HCT116 (cell line): ENCODE data around the gene SLC4A4. TPM values are rescaled to one million over a fixed set of nuclear protein-coding genes. Genes with fewer than 3 reads are reported as not detected.

Source experiments
- ATAC-seq: fragments of 200-7000 bp; cut with Tn5 transposase; 2 replicates; pipeline ENCODE4 v1.9.1; 2020; ENCODE audit warnings: mild to moderate bottlenecking, moderate library complexity
- BruUV-seq: library from RNA; stranded (reverse); fragments of 400-500 nt; replicated peaks from 2 replicates; lab custom pipeline; 2021; lab: Mats Ljungman, UMichigan
- CTCF ChIA-PET: fragments of 300-600 bp; sonication (Branson Sonifier 250); formaldehyde crosslinking; loops from one replicate; lab custom pipeline; 2021; ENCODE audit warnings: antibody characterized with exemption; lab: Charles Lee
- POLR2A ChIA-PET: fragments of 300-600, 350-600 bp; sonication (Branson Sonifier 250); formaldehyde crosslinking; loops from one replicate; lab custom pipeline; 2021; ENCODE audit warnings: antibody characterized with exemption; lab: Charles Lee
- RAD21 ChIA-PET, 2 experiments: fragments of 300-600 bp; sonication (Branson Sonifier 250); formaldehyde crosslinking; loops; one replicate each; lab custom pipeline; 2023; ENCODE audit warnings: low total read pairs in 2 of 2; ENCODE audit not compliant: uncharacterized antibody in 2 of 2, unreplicated experiment in 2 of 2, low non-redundant PET in 1 of 2; lab: Charles Lee
- DNase-seq: peaks from one replicate; pipeline ENCODE4 v3.0.0-alpha.2; 2010; ENCODE audit warnings: low read depth, low spot score
- H2AFZ ChIP-seq: fragments of 200-600 bp; shearing (Covaris generic), sonication (generic); 2 replicates; pipeline ENCODE4 v1.6.1; 2017; ENCODE audit warnings: low read depth, mixed run types, mixed read lengths, antibody characterized with exemption, low read length; ENCODE audit not compliant: poor library complexity, severe bottlenecking
- H3K27ac ChIP-seq: 2 replicates; pipeline ENCODE4 v1.5.1; 2012; ENCODE audit warnings: low read depth, low read length
- H3K27me3 ChIP-seq: fragments of 200-600 bp; sonication (generic); 2 replicates; pipeline ENCODE4 v1.6.1; 2016; ENCODE audit warnings: mixed run types, low read length, mixed read lengths; ENCODE audit not compliant: insufficient read depth
- H3K36me3 ChIP-seq, 2 experiments: fragments of 200-500 bp in 1 of 2; fragments of 200-600 bp in 1 of 2; sonication (Bioruptor generic) in 1 of 2; sonication (generic) in 1 of 2; 2 replicates each; pipeline versions ENCODE4 v1.5.1 to v1.6.1; 2014 to 2016; ENCODE audit warnings: low read length in 2 of 2, inconsistent platforms in 1 of 2, mixed read lengths in 1 of 2, mixed run types in 1 of 2; ENCODE audit not compliant: insufficient read depth in 2 of 2, control insufficient read depth in 1 of 2
- H3K4me1 ChIP-seq, 2 experiments: fragments of 200-600 bp in 1 of 2; sonication (generic) in 1 of 2; 2 replicates each; pipeline versions ENCODE4 v1.5.1 to v1.6.1; 2012 to 2017; ENCODE audit warnings: low read length in 2 of 2, inconsistent platforms in 1 of 2, mild to moderate bottlenecking in 1 of 2, mixed read lengths in 1 of 2, mixed run types in 1 of 2, moderate library complexity in 1 of 2; ENCODE audit not compliant: insufficient read depth in 2 of 2, control insufficient read depth in 1 of 2
- H3K4me2 ChIP-seq: fragments of 200-600 bp; sonication (generic); 2 replicates; pipeline ENCODE4 v1.6.1; 2017; ENCODE audit warnings: mixed run types, low read length, mixed read lengths
- H3K4me3 ChIP-seq, 2 experiments: fragments of 200-600 bp in 1 of 2; sonication (generic) in 1 of 2; replicated peaks in 1 of 2; 2 replicates each; pipeline ENCODE4 v1.5.1; 2011 to 2016; ENCODE audit warnings: low read length in 2 of 2, control low read depth in 1 of 2, low read depth in 1 of 2, mild to moderate bottlenecking in 1 of 2, mixed read lengths in 1 of 2, mixed run types in 1 of 2
- H3K79me2 ChIP-seq: fragments of 200-600 bp; sonication (generic); 2 replicates; pipeline ENCODE4 v1.6.1; 2017; ENCODE audit warnings: mild to moderate bottlenecking, mixed run types, low read length, moderate library complexity, mixed read lengths; ENCODE audit not compliant: insufficient read depth
- H3K9ac ChIP-seq: fragments of 200-600 bp; sonication (generic); 2 replicates; pipeline ENCODE4 v1.6.1; 2016; ENCODE audit warnings: low read length, mixed read lengths
- H3K9me2 ChIP-seq: fragments of 200-600 bp; sonication (generic), shearing (Covaris generic); 2 replicates; pipeline ENCODE4 v1.6.1; 2017; ENCODE audit warnings: mixed run types, mild to moderate bottlenecking, moderate library complexity; ENCODE audit not compliant: insufficient read depth
- H3K9me3 ChIP-seq, 2 experiments: fragments of 200-500 bp in 1 of 2; fragments of 200-600 bp in 1 of 2; sonication (Bioruptor generic) in 1 of 2; sonication (generic) in 1 of 2; 2 replicates each; pipeline ENCODE4 v1.6.1; 2014 to 2017; ENCODE audit warnings: low read length in 2 of 2, mixed read lengths in 2 of 2, inconsistent platforms in 1 of 2, low read depth in 1 of 2, mild to moderate bottlenecking in 1 of 2, mixed run types in 1 of 2, moderate library complexity in 1 of 2; ENCODE audit not compliant: control insufficient read depth in 1 of 2, insufficient read depth in 1 of 2
- H4K20me1 ChIP-seq: fragments of 200-600 bp; sonication (generic), shearing (Covaris generic); 2 replicates; pipeline ENCODE4 v1.6.1; 2017; ENCODE audit warnings: mixed run types, mild to moderate bottlenecking, moderate library complexity; ENCODE audit not compliant: insufficient read depth
- ATF3 ChIP-seq: IDR thresholded peaks from 2 replicates; pipeline ENCODE4 v1.6.1; 2012
- CBX3 ChIP-seq: IDR thresholded peaks from 2 replicates; pipeline ENCODE4 v1.6.1; 2012; ENCODE audit warnings: low read depth
- CEBPB ChIP-seq: IDR thresholded peaks from 2 replicates; pipeline ENCODE4 v1.6.1; 2012; ENCODE audit warnings: low read depth
- EGR1 ChIP-seq: IDR thresholded peaks from 2 replicates; pipeline ENCODE4 v1.6.1; 2012; ENCODE audit warnings: low read depth
- EZH2phosphoT487 ChIP-seq: fragments of 200-600 bp; IDR thresholded peaks from 2 replicates; pipeline ENCODE4 v1.6.1; 2018; ENCODE audit warnings: antibody characterized with exemption, borderline replicate concordance
- FOSL1 ChIP-seq: IDR thresholded peaks from 2 replicates; pipeline ENCODE4 v1.6.1; 2012; ENCODE audit warnings: low read depth
- JUND ChIP-seq: IDR thresholded peaks from 2 replicates; pipeline ENCODE4 v1.6.1; 2012
- MAX ChIP-seq: IDR thresholded peaks from 2 replicates; pipeline ENCODE4 v1.6.1; 2012
- POLR2A ChIP-seq: IDR thresholded peaks from 2 replicates; pipeline ENCODE4 v1.7.0; 2011; ENCODE audit warnings: borderline replicate concordance; ENCODE audit not compliant: insufficient read depth, insufficient read length; ENCODE audit errors: extremely low read depth
- POLR2AphosphoS5 ChIP-seq: IDR thresholded peaks from 2 replicates; pipeline ENCODE4 v1.6.1; 2011; ENCODE audit warnings: mild to moderate bottlenecking, low read depth, low read length, moderate library complexity
- REST ChIP-seq: IDR thresholded peaks from 2 replicates; pipeline ENCODE4 v1.6.1; 2012; ENCODE audit warnings: low read depth
- SRF ChIP-seq: IDR thresholded peaks from 2 replicates; pipeline ENCODE4 v1.6.1; 2012; ENCODE audit warnings: low read depth
- TCF7L2 ChIP-seq: IDR thresholded peaks from 2 replicates; pipeline ENCODE4 v1.7.0; 2011; ENCODE audit warnings: borderline replicate concordance, inconsistent platforms; ENCODE audit not compliant: insufficient read depth, insufficient read length; ENCODE audit errors: extremely low read depth
- YY1 ChIP-seq: IDR thresholded peaks from 2 replicates; pipeline ENCODE4 v1.6.1; 2011; ENCODE audit warnings: low read length, low read depth, moderate library complexity, mild to moderate bottlenecking; ENCODE audit not compliant: insufficient replicate concordance; ENCODE audit errors: extremely low read depth
- ZBTB33 ChIP-seq: IDR thresholded peaks from 2 replicates; pipeline ENCODE4 v1.6.1; 2011; ENCODE audit warnings: mild to moderate bottlenecking, low read length, moderate library complexity; ENCODE audit not compliant: insufficient replicate concordance; ENCODE audit errors: extremely low read depth
- intact Hi-C: fragments of 100-400 bp; cut with micrococcal nuclease; formaldehyde crosslinking; loops from 2 replicates; pipeline ENCODE4 v1.10.0; 2022
- total RNA-seq: library from RNA; stranded (reverse); gene quantifications from one replicate; pipeline ENCODE4 v1.2.1, GENCODE V29; 2021; ENCODE audit not compliant: unreplicated experiment

The SLC4A4 gene
- total RNA-seq, 1 experiment from 2014 or later: 0.30 TPM

GRCh38 chr4:71498625-71499024, 159.8 kb downstream of the SLC4A4 start:
- no peak for DNase-seq
- BruUV-seq: no TSS peak
- TF ChIP-seq ATF3 (no peak), FOSL1 (no peak), POLR2AphosphoS5 (no peak), YY1 (no peak)
- TF ChIP-seq, all 23 proteins: peak for 0
- no peak overlapping the region for H3K4me3 ChIP-seq
- ATAC-seq: no peak
- no peaks in the 10 kb centered on the region for H3K79me2 ChIP-seq
- no peaks in the 10 kb centered on the region for H3K36me3 ChIP-seq
- H3K4me2 ChIP-seq: no peak overlapping the region
- intact Hi-C loops: no loop called here
- H3K9ac ChIP-seq: no peak overlapping the region
- H3K27me3 ChIP-seq: no peaks in the 10 kb centered on the region
- no peaks in the 10 kb centered on the region for H3K9me3 ChIP-seq
- POLR2A ChIA-PET: no interaction called here
- RAD21 ChIA-PET: no interaction called here
- H3K27ac ChIP-seq: no peak overlapping the region
- H2AFZ ChIP-seq: no peak overlapping the region
- CTCF ChIA-PET: no interaction called here
- no peaks in the 10 kb centered on the region for H3K9me2 ChIP-seq
- no peaks in the 10 kb centered on the region for H4K20me1 ChIP-seq
- no peaks in the 10 kb centered on the region for H3K4me1 ChIP-seq

- intact Hi-C loops: no loop called here
- H3K79me2 ChIP-seq: no peaks in the 10 kb centered on the region
- H3K27ac ChIP-seq: no peak overlapping the region
- no peaks in the 10 kb centered on the region for H3K9me3 ChIP-seq
- TF ChIP-seq POLR2AphosphoS5: no peak
- no peak for TF ChIP-seq JUND
- TF ChIP-seq TCF7L2: no peak
- TF ChIP-seq ATF3: no peak
- no peak for TF ChIP-seq REST
- no peak for TF ChIP-seq POLR2A
- TF ChIP-seq CEBPB: no peak
- no peak for TF ChIP-seq EGR1
- TF ChIP-seq CBX3: no peak
- no peak for TF ChIP-seq MAX
- no peak for TF ChIP-seq ZBTB33
- TF ChIP-seq SRF: no peak
- no peak for TF ChIP-seq EZH2phosphoT487
- no peak overlapping the region for H3K4me2 ChIP-seq
- no peak for ATAC-seq
- BruUV-seq: no TSS peak
- POLR2A ChIA-PET: no interaction called here
- no peaks in the 10 kb centered on the region for H3K36me3 ChIP-seq
- no peaks in the 10 kb centered on the region for H3K4me1 ChIP-seq
- no peak for DNase-seq
- H3K4me3 ChIP-seq: no peak overlapping the region
- H3K9me2 ChIP-seq: no peaks in the 10 kb centered on the region
- no peak overlapping the region for H3K9ac ChIP-seq
- RAD21 ChIA-PET: no interaction called here
- H2AFZ ChIP-seq: no peak overlapping the region
- no peaks in the 10 kb centered on the region for H4K20me1 ChIP-seq
- no peaks in the 10 kb centered on the region for H3K27me3 ChIP-seq
- CTCF ChIA-PET: no interaction called here
Observed at GRCh38 chr4:71501992-71502391, 163.2 kb downstream of the SLC4A4 start.
